HCT116 (cell line): ENCODE measurements around the gene SPTLC3. TPM values are rescaled to one million over a fixed set of nuclear protein-coding genes. Genes with fewer than 3 reads are reported as not detected.

Experiments
- ATAC-seq: fragments of 200-7000 bp; cut with Tn5 transposase; 2 replicates; pipeline ENCODE4 v1.9.1; 2020; ENCODE audit warnings: mild to moderate bottlenecking, moderate library complexity
- BruUV-seq: library from RNA; stranded (reverse); fragments of 400-500 nt; replicated peaks from 2 replicates; lab custom pipeline; 2021; lab: Mats Ljungman, UMichigan
- CTCF ChIA-PET: fragments of 300-600 bp; sonication (Branson Sonifier 250); formaldehyde crosslinking; loops from one replicate; lab custom pipeline; 2021; ENCODE audit warnings: antibody characterized with exemption; lab: Charles Lee
- POLR2A ChIA-PET: fragments of 300-600, 350-600 bp; sonication (Branson Sonifier 250); formaldehyde crosslinking; loops from one replicate; lab custom pipeline; 2021; ENCODE audit warnings: antibody characterized with exemption; lab: Charles Lee
- RAD21 ChIA-PET, 2 experiments: fragments of 300-600 bp; sonication (Branson Sonifier 250); formaldehyde crosslinking; loops; one replicate each; lab custom pipeline; 2023; ENCODE audit warnings: low total read pairs in 2 of 2; ENCODE audit not compliant: uncharacterized antibody in 2 of 2, unreplicated experiment in 2 of 2, low non-redundant PET in 1 of 2; lab: Charles Lee
- DNase-seq: peaks from one replicate; pipeline ENCODE4 v3.0.0-alpha.2; 2010; ENCODE audit warnings: low read depth, low spot score
- H2AFZ ChIP-seq: fragments of 200-600 bp; shearing (Covaris generic), sonication (generic); 2 replicates; pipeline ENCODE4 v1.6.1; 2017; ENCODE audit warnings: low read depth, mixed run types, mixed read lengths, antibody characterized with exemption, low read length; ENCODE audit not compliant: poor library complexity, severe bottlenecking
- H3K27ac ChIP-seq: 2 replicates; pipeline ENCODE4 v1.5.1; 2012; ENCODE audit warnings: low read depth, low read length
- H3K27me3 ChIP-seq: fragments of 200-600 bp; sonication (generic); 2 replicates; pipeline ENCODE4 v1.6.1; 2016; ENCODE audit warnings: mixed run types, low read length, mixed read lengths; ENCODE audit not compliant: insufficient read depth
- H3K36me3 ChIP-seq, 2 experiments: fragments of 200-500 bp in 1 of 2; fragments of 200-600 bp in 1 of 2; sonication (Bioruptor generic) in 1 of 2; sonication (generic) in 1 of 2; 2 replicates each; pipeline versions ENCODE4 v1.5.1 to v1.6.1; 2014 to 2016; ENCODE audit warnings: low read length in 2 of 2, inconsistent platforms in 1 of 2, mixed read lengths in 1 of 2, mixed run types in 1 of 2; ENCODE audit not compliant: insufficient read depth in 2 of 2, control insufficient read depth in 1 of 2
- H3K4me1 ChIP-seq, 2 experiments: fragments of 200-600 bp in 1 of 2; sonication (generic) in 1 of 2; 2 replicates each; pipeline versions ENCODE4 v1.5.1 to v1.6.1; 2012 to 2017; ENCODE audit warnings: low read length in 2 of 2, inconsistent platforms in 1 of 2, mild to moderate bottlenecking in 1 of 2, mixed read lengths in 1 of 2, mixed run types in 1 of 2, moderate library complexity in 1 of 2; ENCODE audit not compliant: insufficient read depth in 2 of 2, control insufficient read depth in 1 of 2
- H3K4me2 ChIP-seq: fragments of 200-600 bp; sonication (generic); 2 replicates; pipeline ENCODE4 v1.6.1; 2017; ENCODE audit warnings: mixed run types, low read length, mixed read lengths
- H3K4me3 ChIP-seq, 2 experiments: fragments of 200-600 bp in 1 of 2; sonication (generic) in 1 of 2; replicated peaks in 1 of 2; 2 replicates each; pipeline ENCODE4 v1.5.1; 2011 to 2016; ENCODE audit warnings: low read length in 2 of 2, control low read depth in 1 of 2, low read depth in 1 of 2, mild to moderate bottlenecking in 1 of 2, mixed read lengths in 1 of 2, mixed run types in 1 of 2
- H3K79me2 ChIP-seq: fragments of 200-600 bp; sonication (generic); 2 replicates; pipeline ENCODE4 v1.6.1; 2017; ENCODE audit warnings: mild to moderate bottlenecking, mixed run types, low read length, moderate library complexity, mixed read lengths; ENCODE audit not compliant: insufficient read depth
- H3K9ac ChIP-seq: fragments of 200-600 bp; sonication (generic); 2 replicates; pipeline ENCODE4 v1.6.1; 2016; ENCODE audit warnings: low read length, mixed read lengths
- H3K9me2 ChIP-seq: fragments of 200-600 bp; sonication (generic), shearing (Covaris generic); 2 replicates; pipeline ENCODE4 v1.6.1; 2017; ENCODE audit warnings: mixed run types, mild to moderate bottlenecking, moderate library complexity; ENCODE audit not compliant: insufficient read depth
- H3K9me3 ChIP-seq, 2 experiments: fragments of 200-500 bp in 1 of 2; fragments of 200-600 bp in 1 of 2; sonication (Bioruptor generic) in 1 of 2; sonication (generic) in 1 of 2; 2 replicates each; pipeline ENCODE4 v1.6.1; 2014 to 2017; ENCODE audit warnings: low read length in 2 of 2, mixed read lengths in 2 of 2, inconsistent platforms in 1 of 2, low read depth in 1 of 2, mild to moderate bottlenecking in 1 of 2, mixed run types in 1 of 2, moderate library complexity in 1 of 2; ENCODE audit not compliant: control insufficient read depth in 1 of 2, insufficient read depth in 1 of 2
- H4K20me1 ChIP-seq: fragments of 200-600 bp; sonication (generic), shearing (Covaris generic); 2 replicates; pipeline ENCODE4 v1.6.1; 2017; ENCODE audit warnings: mixed run types, mild to moderate bottlenecking, moderate library complexity; ENCODE audit not compliant: insufficient read depth
- EGR1 ChIP-seq: IDR thresholded peaks from 2 replicates; pipeline ENCODE4 v1.6.1; 2012; ENCODE audit warnings: low read depth
- SIN3A ChIP-seq: IDR thresholded peaks from 2 replicates; pipeline ENCODE4 v1.6.1; 2012; ENCODE audit warnings: low read depth
- TCF7L2 ChIP-seq: IDR thresholded peaks from 2 replicates; pipeline ENCODE4 v1.7.0; 2011; ENCODE audit warnings: borderline replicate concordance, inconsistent platforms; ENCODE audit not compliant: insufficient read depth, insufficient read length; ENCODE audit errors: extremely low read depth
- ZNF274 ChIP-seq: fragments of 200-500 bp; sonication (Bioruptor generic); IDR thresholded peaks from 2 replicates; pipeline ENCODE4 v1.6.1; 2014; ENCODE audit warnings: mild to moderate bottlenecking, low read depth, low read length, inconsistent platforms
- intact Hi-C: fragments of 100-400 bp; cut with micrococcal nuclease; formaldehyde crosslinking; loops from 2 replicates; pipeline ENCODE4 v1.10.0; 2022
- total RNA-seq: library from RNA; stranded (reverse); gene quantifications from one replicate; pipeline ENCODE4 v1.2.1, GENCODE V29; 2021; ENCODE audit not compliant: unreplicated experiment
- TF ChIP-seq, protein P1 (sequence below): IDR thresholded peaks from 2 replicates; pipeline ENCODE4 v1.6.1; 2012
- TF ChIP-seq, protein P2 (sequence below): IDR thresholded peaks from 2 replicates; pipeline ENCODE4 v1.6.1; 2012
- TF ChIP-seq, protein P3 (sequence below): IDR thresholded peaks from 2 replicates; pipeline ENCODE4 v1.6.1; 2012; ENCODE audit warnings: low read depth

The SPTLC3 gene
- total RNA-seq, 1 experiment from 2014 or later = not detected

DNA sequence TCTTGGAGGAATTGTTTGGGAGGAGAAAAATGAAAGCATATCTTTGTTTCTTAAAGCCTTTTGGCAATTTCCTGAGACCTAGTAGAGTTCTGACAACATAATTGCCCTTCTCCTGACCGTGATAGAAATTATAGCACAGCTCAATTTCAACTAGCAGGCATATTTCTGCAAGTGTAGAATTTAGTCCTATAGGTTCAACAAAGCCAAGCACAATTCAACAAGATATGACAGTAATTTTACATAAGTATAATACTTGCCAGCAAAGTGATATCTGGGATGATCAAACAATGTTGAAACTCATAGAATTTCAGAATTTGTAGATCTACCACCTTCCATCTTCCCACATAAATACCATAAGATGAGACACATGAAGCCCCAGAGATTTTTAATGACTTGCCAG is 73.1 kb downstream of the SPTLC3 start:
- intact Hi-C loops = no loop called here
- Histone ChIP-seq H3K4me3 (no peak overlapping the region), H3K9ac (no peak overlapping the region), H3K9me2 (no peaks in the 10 kb centered on the region), H3K4me2 (no peak overlapping the region), H3K79me2 (no peaks in the 10 kb centered on the region), H3K9me3 (no peaks in the 10 kb centered on the region), H3K36me3 (no peaks in the 10 kb centered on the region), H4K20me1 (no peaks in the 10 kb centered on the region), H3K4me1 (no peaks in the 10 kb centered on the region), H2AFZ (no peak overlapping the region), H3K27ac (no peak overlapping the region), H3K27me3 (0 out of 2 replicates have a peak, but pooled peaks cover 3% of the 10 kb centered on the region)
- TF ChIP-seq, protein P1, sequence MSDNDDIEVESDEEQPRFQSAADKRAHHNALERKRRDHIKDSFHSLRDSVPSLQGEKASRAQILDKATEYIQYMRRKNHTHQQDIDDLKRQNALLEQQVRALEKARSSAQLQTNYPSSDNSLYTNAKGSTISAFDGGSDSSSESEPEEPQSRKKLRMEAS = no peak
- no peak for TF ChIP-seq ZNF274
- TF ChIP-seq EGR1 = no peak
- TF ChIP-seq TCF7L2 = no peak
- TF ChIP-seq, protein P2, sequence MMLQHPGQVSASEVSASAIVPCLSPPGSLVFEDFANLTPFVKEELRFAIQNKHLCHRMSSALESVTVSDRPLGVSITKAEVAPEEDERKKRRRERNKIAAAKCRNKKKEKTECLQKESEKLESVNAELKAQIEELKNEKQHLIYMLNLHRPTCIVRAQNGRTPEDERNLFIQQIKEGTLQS = no peak
- CTCF ChIA-PET = no interaction called here
- POLR2A ChIA-PET = no interaction called here
- DNase-seq (no peak), ATAC-seq (no peak)
- RAD21 ChIA-PET = no interaction called here
- no TSS peak for BruUV-seq

DNA sequence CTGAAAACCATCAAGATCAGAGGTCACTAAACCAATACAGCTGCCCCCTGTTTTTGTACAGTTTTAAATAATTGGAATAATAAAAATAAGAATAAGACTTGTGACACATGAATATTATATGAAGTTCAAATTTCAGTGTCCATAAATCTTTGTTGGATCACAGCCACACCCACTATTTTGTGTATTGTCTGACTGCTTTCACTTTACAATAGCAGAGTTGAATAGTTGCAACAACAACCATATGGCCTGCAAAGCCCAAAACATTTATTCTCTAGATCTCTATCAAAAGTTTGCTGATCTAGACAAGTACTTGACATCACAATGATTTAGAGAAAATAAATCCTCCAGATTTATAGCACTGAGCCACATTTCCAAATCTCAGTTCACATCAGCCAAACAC is 73.6 kb downstream of the SPTLC3 start:
- RAD21 ChIA-PET = no interaction called here
- Histone ChIP-seq H3K36me3 (no peaks in the 10 kb centered on the region), H3K9ac (no peak overlapping the region), H3K27ac (no peak overlapping the region), H3K4me1 (no peaks in the 10 kb centered on the region), H3K9me2 (no peaks in the 10 kb centered on the region), H3K79me2 (no peaks in the 10 kb centered on the region), H2AFZ (no peak overlapping the region), H3K9me3 (no peaks in the 10 kb centered on the region), H3K4me3 (no peak overlapping the region), H3K4me2 (no peak overlapping the region), H4K20me1 (no peaks in the 10 kb centered on the region), H3K27me3 (0 out of 2 replicates have a peak, but pooled peaks cover 3% of the 10 kb centered on the region)
- no peak for ATAC-seq
- POLR2A ChIA-PET = no interaction called here
- CTCF ChIA-PET = no interaction called here
- intact Hi-C loops = no loop called here
- DNase-seq = no peak
- no TSS peak for BruUV-seq
- TF ChIP-seq, protein P3, sequence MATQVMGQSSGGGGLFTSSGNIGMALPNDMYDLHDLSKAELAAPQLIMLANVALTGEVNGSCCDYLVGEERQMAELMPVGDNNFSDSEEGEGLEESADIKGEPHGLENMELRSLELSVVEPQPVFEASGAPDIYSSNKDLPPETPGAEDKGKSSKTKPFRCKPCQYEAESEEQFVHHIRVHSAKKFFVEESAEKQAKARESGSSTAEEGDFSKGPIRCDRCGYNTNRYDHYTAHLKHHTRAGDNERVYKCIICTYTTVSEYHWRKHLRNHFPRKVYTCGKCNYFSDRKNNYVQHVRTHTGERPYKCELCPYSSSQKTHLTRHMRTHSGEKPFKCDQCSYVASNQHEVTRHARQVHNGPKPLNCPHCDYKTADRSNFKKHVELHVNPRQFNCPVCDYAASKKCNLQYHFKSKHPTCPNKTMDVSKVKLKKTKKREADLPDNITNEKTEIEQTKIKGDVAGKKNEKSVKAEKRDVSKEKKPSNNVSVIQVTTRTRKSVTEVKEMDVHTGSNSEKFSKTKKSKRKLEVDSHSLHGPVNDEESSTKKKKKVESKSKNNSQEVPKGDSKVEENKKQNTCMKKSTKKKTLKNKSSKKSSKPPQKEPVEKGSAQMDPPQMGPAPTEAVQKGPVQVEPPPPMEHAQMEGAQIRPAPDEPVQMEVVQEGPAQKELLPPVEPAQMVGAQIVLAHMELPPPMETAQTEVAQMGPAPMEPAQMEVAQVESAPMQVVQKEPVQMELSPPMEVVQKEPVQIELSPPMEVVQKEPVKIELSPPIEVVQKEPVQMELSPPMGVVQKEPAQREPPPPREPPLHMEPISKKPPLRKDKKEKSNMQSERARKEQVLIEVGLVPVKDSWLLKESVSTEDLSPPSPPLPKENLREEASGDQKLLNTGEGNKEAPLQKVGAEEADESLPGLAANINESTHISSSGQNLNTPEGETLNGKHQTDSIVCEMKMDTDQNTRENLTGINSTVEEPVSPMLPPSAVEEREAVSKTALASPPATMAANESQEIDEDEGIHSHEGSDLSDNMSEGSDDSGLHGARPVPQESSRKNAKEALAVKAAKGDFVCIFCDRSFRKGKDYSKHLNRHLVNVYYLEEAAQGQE = no peak
- TF ChIP-seq SIN3A = no peak
- TF ChIP-seq ZNF274 = no peak
- TF ChIP-seq, all 23 proteins: peak for 0
